DOHH2 (cell line): ENCODE data around the gene ADH4.
"Not testable (repeated sequence)": the region's sequence is repeated elsewhere in the genome, so short reads cannot be mapped to it uniquely, and the experiment has no call there.

Source experiments
- H3F3A ChIP-seq: fragments of 200-600 bp; sonication (generic), shearing (Covaris generic); 2 replicates; pipeline ENCODE4 v1.6.0; 2016; ENCODE audit warnings: antibody characterized with exemption, mild to moderate bottlenecking; ENCODE audit not compliant: control insufficient read depth, insufficient read depth
- H3K27ac ChIP-seq: fragments of 200-600 bp; sonication (generic); 2 replicates; pipeline ENCODE4 v1.5.1; 2014; ENCODE audit warnings: low read depth, mild to moderate bottlenecking, low read length, moderate library complexity
- H3K27me3 ChIP-seq: fragments of 200-600 bp; sonication (generic); 2 replicates; pipeline ENCODE4 v1.6.1; 2014; ENCODE audit warnings: mild to moderate bottlenecking, low read length, mixed read lengths; ENCODE audit not compliant: control insufficient read depth
- H3K36me3 ChIP-seq: fragments of 200-600 bp; sonication (generic); 2 replicates; pipeline ENCODE4 v1.6.1; 2014; ENCODE audit warnings: mild to moderate bottlenecking, low read length, moderate library complexity, mixed read lengths; ENCODE audit not compliant: control insufficient read depth
- H3K4me1 ChIP-seq: fragments of 200-600 bp; sonication (generic); 2 replicates; pipeline ENCODE4 v1.6.1; 2014; ENCODE audit warnings: mild to moderate bottlenecking, low read length, mixed read lengths; ENCODE audit not compliant: control insufficient read depth
- H3K4me2 ChIP-seq: fragments of 200-600 bp; sonication (generic); 2 replicates; pipeline ENCODE4 v1.6.0; 2014; ENCODE audit warnings: mild to moderate bottlenecking, low read length, moderate library complexity
- H3K4me3 ChIP-seq: fragments of 200-600 bp; sonication (generic); 2 replicates; pipeline ENCODE4 v1.5.1; 2014; ENCODE audit warnings: mild to moderate bottlenecking, low read length, mixed read lengths
- H3K79me2 ChIP-seq: fragments of 200-600 bp; sonication (generic); 2 replicates; pipeline ENCODE4 v1.6.1; 2014; ENCODE audit warnings: mild to moderate bottlenecking, low read length, mixed read lengths; ENCODE audit not compliant: control insufficient read depth
- H3K9me2 ChIP-seq: fragments of 200-600 bp; sonication (generic); replicated peaks from 2 replicates; pipeline ENCODE4 v1.6.1; 2014; ENCODE audit warnings: mild to moderate bottlenecking, low read length, mixed read lengths; ENCODE audit not compliant: control insufficient read depth
- H3K9me3 ChIP-seq: fragments of 200-600 bp; sonication (generic); 2 replicates; pipeline ENCODE4 v1.6.1; 2014; ENCODE audit warnings: antibody characterized with exemption, low read length, mixed read lengths; ENCODE audit not compliant: control insufficient read depth, insufficient read depth
- H4K20me1 ChIP-seq: fragments of 200-600 bp; sonication (generic); 2 replicates; pipeline ENCODE4 v1.6.0; 2014; ENCODE audit warnings: low read depth, mild to moderate bottlenecking, antibody characterized with exemption, low read length, moderate library complexity; ENCODE audit not compliant: control insufficient read depth, insufficient read depth
- EZH2phosphoT487 ChIP-seq: fragments of 200-600 bp; sonication (generic); IDR thresholded peaks from 2 replicates; pipeline ENCODE4 v1.6.1; 2017; ENCODE audit warnings: borderline replicate concordance, mild to moderate bottlenecking, antibody characterized with exemption, low read length, moderate library complexity, mixed read lengths
- TF ChIP-seq, protein P1 (sequence below): fragments of 200-600 bp; sonication (generic); IDR thresholded peaks from one replicate; pipeline ENCODE4 v1.5.1; 2014; ENCODE audit warnings: antibody characterized with exemption, mild to moderate bottlenecking, low read depth, low read length; ENCODE audit not compliant: poor library complexity, severe bottlenecking

The ADH4 gene

DNA sequence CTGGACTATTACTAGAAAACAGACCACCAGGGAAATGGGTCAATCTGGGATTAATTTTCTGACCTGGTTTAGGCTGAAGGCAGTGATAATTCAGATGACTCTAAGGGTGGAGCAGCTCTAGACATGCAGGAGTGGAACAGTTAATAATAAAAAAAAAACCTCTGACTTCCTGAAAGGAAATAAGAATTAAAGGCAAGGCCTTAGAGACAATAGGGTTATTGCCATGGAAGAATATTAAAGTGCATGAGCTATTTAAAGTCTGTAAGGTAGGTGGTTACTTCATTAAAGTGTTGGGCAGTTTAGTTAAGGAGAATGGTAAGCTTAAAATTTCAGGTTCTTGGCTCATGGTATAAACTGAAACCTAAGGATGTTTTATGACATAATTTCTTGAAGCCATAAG is 40.9 kb downstream of the ADH4 start:
- Histone ChIP-seq H3K4me3 (no peak overlapping the region), H3K27me3 (no peaks in the 10 kb centered on the region), H3K27ac (no peak overlapping the region)

GRCh38 chr4:99102634-99103033 is 41.5 kb downstream of the ADH4 start:
- H3K9me2 ChIP-seq: no peaks in the 10 kb centered on the region
- H3K79me2 ChIP-seq: no peaks in the 10 kb centered on the region
- TF ChIP-seq, protein P1, sequence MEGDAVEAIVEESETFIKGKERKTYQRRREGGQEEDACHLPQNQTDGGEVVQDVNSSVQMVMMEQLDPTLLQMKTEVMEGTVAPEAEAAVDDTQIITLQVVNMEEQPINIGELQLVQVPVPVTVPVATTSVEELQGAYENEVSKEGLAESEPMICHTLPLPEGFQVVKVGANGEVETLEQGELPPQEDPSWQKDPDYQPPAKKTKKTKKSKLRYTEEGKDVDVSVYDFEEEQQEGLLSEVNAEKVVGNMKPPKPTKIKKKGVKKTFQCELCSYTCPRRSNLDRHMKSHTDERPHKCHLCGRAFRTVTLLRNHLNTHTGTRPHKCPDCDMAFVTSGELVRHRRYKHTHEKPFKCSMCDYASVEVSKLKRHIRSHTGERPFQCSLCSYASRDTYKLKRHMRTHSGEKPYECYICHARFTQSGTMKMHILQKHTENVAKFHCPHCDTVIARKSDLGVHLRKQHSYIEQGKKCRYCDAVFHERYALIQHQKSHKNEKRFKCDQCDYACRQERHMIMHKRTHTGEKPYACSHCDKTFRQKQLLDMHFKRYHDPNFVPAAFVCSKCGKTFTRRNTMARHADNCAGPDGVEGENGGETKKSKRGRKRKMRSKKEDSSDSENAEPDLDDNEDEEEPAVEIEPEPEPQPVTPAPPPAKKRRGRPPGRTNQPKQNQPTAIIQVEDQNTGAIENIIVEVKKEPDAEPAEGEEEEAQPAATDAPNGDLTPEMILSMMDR: no peak
- TF ChIP-seq EZH2phosphoT487: no peak
- no peak overlapping the region for H3K4me3 ChIP-seq
- no peaks in the 10 kb centered on the region for H3K27me3 ChIP-seq
- no peaks in the 10 kb centered on the region for H3K4me1 ChIP-seq
- no peaks in the 10 kb centered on the region for H3F3A ChIP-seq
- no peak overlapping the region for H3K4me2 ChIP-seq
- no peaks in the 10 kb centered on the region for H3K36me3 ChIP-seq
- no peaks in the 10 kb centered on the region for H3K9me3 ChIP-seq
- no peaks in the 10 kb centered on the region for H4K20me1 ChIP-seq
- H3K27ac ChIP-seq: no peak overlapping the region

More for the DNA sequence above, 40.9 kb downstream of the ADH4 start:
- no peak for TF ChIP-seq EZH2phosphoT487
- TF ChIP-seq, protein P1: no peak
- H3K4me1 ChIP-seq: no peaks in the 10 kb centered on the region
- H3K36me3 ChIP-seq: no peaks in the 10 kb centered on the region
- H3K9me2 ChIP-seq: no peaks in the 10 kb centered on the region
- H4K20me1 ChIP-seq: no peaks in the 10 kb centered on the region
- H3K4me2 ChIP-seq: no peak overlapping the region
- H3K9me3 ChIP-seq: no peaks in the 10 kb centered on the region
- no peaks in the 10 kb centered on the region for H3F3A ChIP-seq
- H3K79me2 ChIP-seq: no peaks in the 10 kb centered on the region

DNA sequence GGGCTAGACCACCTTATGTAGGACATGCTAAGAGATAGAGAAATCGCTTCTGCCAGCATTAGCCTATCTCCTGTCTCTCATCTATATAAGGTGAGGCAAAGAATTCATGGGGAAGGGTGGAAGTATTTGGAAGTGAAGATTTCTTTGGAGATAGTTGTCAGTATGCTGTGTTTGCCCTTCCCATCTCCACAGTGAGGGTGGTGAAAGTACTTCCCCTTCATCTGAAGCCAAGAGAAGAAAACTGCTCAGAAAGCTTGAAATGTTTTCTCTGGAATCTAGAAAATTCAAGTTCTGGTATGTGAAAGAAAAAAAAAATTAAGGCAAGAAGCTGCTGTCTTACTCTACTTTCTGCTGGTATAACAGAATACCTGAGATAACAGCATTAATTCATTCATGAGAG is 43.2 kb downstream of the ADH4 start:
- Histone ChIP-seq H3K4me3 (no peak overlapping the region), H3K4me2 (no peak overlapping the region), H3K27ac (no peak overlapping the region), H3K79me2 (no peaks in the 10 kb centered on the region), H3K36me3 (no peaks in the 10 kb centered on the region), H3F3A (no peaks in the 10 kb centered on the region), H4K20me1 (no peaks in the 10 kb centered on the region), H3K4me1 (no peaks in the 10 kb centered on the region), H3K9me2 (no peaks in the 10 kb centered on the region), H3K9me3 (no peaks in the 10 kb centered on the region), H3K27me3 (no peaks in the 10 kb centered on the region)
- TF ChIP-seq EZH2phosphoT487: no peak
- TF ChIP-seq, protein P1: no peak

- H3K4me1 ChIP-seq, H3K4me3 ChIP-seq, H4K20me1 ChIP-seq, H3F3A ChIP-seq, H3K36me3 ChIP-seq, H3K9me2 ChIP-seq, H3K79me2 ChIP-seq, H3K9me3 ChIP-seq, H3K27me3 ChIP-seq, H3K4me2 ChIP-seq, H3K27ac ChIP-seq: not testable (repeated sequence)
Measured at GRCh38 chr4:99099814-99100213, 44.3 kb downstream of the ADH4 start.
